GM18526 (cell line): Measurements from ENCODE around the gene GARIN3.
A peak's percentile ranks its signal among the peaks of the same experiment; 100 is the strongest.

Experiments
- POLR2A ChIP-seq: IDR thresholded peaks from 3 replicates; pipeline ENCODE4 v1.6.1; 2011; ENCODE audit not compliant: insufficient read length; ENCODE audit errors: extremely low read depth

Gene GARIN3

DNA sequence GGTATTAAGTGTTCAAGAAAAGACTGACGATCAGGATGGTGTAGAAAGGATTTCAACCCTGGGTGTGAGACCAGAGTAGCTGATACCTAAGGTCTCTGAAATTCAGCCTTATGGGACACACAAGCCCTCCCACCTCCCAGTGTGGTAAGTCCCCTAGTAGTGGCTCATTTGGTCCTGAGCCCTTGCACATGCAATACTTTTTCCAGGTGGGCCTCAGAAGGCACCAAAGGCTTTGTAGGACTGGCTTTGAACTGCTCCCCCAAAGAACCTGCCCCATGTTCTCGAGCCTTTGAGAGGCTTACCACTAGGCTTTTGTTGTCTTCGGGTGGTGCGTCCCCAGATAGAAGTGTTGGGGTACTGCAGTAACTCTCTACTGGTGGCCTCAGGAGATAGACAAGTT lies 803 bp downstream of the GARIN3 start:
- TF ChIP-seq POLR2A, result no peak

DNA sequence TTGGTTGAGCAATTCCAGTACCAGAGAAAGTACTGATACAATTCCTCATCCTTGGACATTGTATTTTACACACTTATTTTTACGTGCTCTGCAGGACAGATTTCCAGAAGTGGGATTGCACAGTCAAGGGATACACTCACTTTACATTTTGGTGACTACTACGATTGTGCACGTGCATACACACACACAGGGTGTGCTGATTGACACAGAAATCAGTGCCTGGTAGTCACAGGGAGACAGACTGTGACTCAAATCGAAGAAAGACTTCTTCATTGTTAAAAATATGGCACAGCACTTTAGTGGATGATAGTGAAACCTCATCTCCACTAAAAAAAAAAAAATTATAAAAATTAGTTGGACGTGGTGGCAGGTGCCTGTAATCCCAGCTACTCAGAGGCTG lies 1.5 kb downstream of the GARIN3 start:
- TF ChIP-seq POLR2A, result no peak

DNA sequence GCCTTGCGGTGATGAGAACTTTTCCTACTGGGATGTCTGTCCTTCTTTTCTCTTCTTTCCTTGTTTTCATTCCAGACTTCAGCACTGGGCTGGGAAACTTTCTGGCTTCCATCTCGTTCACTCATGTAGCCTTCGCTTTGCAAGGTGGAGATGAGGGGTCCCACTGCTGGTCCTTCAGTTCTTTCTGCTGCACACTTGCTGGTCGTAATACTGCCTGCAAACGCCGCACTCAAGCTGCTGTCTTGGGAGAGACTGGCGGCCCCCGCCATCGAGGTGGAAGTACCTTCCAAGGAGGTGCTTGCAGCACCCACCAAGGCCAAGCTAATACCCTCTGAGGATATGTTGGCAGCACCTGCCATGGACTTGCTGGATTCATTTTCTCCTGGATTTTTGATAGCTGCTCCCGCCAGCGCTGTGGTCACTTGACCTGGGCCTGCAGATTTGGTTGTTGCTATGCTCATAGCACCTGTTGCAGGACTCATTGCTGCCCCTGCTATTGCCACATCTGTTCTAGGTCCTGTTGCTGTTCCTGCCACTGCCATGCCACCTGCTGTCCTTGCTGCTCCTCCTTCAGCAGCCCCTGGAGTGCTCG lies 3.0 kb downstream of the GARIN3 start:
- no peak for TF ChIP-seq POLR2A

DNA sequence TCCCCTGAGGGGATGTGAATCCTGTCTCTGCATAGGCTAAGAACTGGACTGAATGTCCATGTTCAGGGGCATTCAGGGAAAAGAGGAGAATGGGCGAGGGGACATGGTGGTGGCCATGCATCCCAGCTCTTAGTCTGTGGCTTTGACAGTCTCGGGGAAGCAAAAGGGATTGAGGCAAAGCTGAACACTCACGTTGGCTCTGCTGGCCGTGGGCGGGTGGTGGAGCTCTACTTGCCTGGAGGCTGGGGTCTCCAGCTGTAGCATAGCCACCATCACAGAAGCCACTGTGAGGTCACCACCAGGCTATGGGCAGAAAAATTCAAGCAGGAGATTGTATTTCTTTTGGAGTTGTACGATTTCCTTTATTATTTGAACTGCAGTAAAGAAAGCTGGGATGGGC lies 4.1 kb downstream of the GARIN3 start:
- no peak for TF ChIP-seq POLR2A

- TF ChIP-seq POLR2A, result no peak
Observed at GRCh38 chr5:157160001-157160400, 6.1 kb downstream of the GARIN3 start.

DNA sequence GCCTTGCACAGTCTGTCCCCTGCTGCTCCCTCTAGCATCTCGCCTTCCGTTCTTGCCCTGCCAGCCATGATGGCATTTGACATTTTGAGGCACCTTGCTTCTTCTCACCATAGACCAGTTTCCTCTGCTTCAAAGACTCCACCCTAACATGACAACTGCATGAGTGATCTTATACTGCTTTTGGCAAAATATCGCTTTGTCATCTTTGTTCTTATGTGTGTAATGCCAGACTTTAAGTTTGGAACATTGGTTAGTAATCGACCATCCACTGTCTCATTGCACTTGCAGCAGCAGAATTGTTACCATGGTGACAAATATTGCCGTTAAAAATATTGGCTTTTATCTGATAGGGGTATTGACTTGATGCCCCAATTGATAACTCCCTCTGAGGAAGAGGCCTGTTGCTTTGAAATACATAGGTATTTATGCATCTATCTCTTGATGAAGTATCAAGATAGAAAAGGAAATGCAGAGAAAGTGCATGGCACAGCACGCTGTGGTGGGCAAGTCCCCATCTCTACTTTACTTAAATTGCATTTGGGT lies 6.8 kb downstream of the GARIN3 start:
- TF ChIP-seq POLR2A, result no peak

DNA sequence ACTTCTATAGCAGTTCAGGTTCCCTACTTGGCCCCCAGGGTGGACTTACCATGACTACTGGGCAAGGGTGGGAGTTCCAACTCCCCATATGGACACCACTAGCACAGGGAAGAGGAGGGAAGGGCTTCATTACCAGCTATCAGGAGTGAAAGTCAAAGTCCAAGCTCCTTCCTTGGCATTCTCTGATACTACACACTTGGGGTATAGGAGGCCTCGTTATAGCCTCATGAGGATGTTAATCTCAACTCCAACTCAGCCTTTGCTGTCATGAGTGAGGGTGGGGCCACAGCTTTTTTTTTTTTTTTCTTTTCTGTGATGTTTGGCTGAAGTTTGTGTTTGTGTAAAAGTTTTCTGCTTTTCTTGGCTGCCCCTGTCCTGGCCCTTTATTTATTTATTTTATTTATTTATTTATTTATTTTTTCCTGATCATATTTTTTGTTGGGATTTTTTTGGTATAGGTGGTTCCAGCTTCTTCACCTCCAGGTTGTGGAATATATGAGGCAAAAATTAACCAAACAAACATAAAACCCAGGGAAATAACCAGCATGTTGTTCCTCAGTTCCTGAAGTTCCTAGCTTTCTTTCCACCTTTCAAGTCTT lies 8.7 kb downstream of the GARIN3 start:
- no peak for TF ChIP-seq POLR2A

DNA sequence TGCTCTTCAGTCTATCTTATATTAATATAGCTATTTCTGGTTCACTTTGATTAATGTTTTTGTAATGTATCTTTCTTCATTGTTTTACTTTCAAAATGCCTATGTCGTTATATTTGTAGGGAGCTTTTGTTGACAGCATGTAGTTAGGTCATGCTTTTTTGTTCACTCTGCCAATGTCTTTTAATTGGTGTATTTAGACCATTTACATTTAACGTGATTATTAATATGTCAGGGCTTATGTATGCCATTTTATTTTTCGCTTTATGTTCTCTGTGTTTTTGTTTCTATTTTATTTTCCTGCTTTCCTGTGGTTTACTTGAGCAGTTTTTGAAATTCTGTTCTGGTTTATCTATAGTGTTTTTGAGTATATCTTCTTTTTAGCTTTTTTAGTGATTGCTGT lies 10.8 kb downstream of the GARIN3 start:
- TF ChIP-seq POLR2A, result no peak

DNA sequence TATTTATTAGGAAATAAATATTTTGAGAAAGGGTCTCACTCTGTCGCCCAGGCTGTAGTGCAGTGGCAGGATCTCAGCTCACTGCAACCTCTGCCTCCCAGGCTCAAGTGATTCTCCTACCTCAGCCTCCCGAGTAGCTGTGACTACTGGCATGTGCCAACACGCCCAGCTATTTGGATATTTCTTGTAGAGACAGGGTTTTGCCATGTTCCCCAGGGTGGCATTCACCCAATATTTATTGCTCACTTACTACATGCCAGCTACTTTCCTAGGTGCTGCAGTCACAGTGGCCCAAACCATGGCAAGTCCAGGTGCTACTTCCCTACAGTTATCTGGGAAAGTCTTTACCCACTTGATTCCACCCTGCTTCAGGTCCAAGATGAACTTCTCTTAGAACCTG lies 15.1 kb downstream of the GARIN3 start:
- TF ChIP-seq POLR2A, result no peak

- TF ChIP-seq POLR2A, result no peak
Observed at GRCh38 chr5:157148734-157149615, 17.1 kb downstream of the GARIN3 start.

DNA sequence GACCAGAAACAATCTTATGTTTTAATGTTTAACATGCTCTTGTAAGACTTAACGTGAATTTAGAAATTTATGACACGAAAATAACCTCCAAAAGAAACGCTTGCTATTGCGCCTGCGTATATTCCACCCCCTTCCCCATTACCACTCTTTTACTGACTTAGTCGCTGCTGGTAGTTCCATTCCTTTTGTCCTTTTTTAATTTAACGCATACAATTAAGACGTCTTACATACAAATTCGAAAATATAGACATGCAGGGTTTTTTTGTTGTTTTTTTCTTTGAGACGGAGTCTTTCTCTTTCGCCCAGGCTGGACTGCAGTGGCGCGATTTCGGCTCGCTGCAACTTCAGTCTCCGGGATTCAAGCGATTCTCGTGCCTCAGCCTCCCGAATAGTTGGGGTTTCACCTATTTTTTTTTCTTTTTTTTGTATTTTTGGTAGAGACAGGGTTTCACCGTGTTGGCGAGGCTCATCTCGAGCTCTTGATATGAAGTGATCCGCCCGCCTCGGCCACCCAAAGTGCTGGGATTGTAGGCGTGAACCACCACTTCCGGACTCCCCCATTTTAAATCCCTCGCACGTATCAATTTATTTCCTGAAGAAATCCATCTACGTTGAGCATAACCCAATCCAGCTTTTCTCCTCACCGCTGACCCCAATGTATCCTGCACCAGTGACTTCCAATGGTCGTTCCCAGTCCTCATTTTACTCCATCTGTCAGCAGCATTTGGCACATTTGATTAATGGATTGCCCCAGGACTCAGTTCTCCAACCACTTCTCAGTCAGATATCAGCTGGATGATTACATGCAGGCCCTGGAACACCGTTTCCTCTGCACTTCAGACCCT lies 22.7 kb downstream of the GARIN3 start:
- no peak for TF ChIP-seq POLR2A

DNA sequence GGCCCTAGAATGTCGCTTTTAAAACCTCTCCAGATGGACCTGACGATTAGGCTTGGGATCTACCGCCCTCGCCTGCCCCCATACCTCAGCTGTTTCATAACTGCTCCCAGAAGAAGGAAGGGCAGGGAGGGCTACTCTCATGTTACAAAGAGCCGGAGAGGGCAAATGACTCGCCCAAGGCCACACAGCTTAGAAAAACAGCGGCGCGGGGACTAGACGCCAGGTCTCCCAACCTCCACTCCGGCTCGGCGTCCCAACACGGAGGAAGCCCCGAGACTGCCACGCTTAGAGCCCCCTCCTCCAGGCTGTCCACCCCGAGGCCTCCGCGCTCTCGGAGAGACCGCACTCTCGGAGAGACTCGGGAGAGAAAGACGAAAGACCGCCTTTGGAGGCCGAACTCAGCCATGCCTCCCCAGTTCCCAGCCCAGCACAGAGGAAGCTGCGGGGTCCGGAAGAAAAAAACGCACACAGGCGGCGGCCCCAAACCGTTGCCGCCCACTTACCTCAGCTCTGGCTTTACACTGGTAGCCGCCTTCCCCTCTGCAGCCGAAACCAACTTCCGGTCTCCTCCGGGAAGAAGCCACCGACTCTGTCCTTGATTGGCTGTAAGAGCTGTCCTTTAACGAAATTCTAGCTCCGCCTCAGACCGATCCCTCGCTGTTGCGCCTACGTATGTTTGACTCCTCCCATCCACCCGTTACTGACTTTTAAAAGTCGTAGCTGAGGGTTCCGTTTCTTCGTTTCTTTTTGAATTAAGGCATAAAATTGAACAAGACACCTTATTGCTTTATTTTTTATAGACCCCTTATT lies 23.5 kb downstream of the GARIN3 start, which contains the start of gene MED7:
Gene MED7 (minus strand): TSS at position 549 of the 810 bp plus-strand sequence. CDS start 3,434 bp downstream, outside the sequence.
- TF ChIP-seq POLR2A, result peak; percentile 79

GRCh38 chr5:157137691-157138090 lies 28.4 kb downstream of the GARIN3 start:
- TF ChIP-seq POLR2A, result no peak

- TF ChIP-seq POLR2A, result no peak
Observed at GRCh38 chr5:157132281-157132612, 33.8 kb downstream of the GARIN3 start.
